ENCODE data around the gene CNPY3.

The CNPY3 gene

DNA sequence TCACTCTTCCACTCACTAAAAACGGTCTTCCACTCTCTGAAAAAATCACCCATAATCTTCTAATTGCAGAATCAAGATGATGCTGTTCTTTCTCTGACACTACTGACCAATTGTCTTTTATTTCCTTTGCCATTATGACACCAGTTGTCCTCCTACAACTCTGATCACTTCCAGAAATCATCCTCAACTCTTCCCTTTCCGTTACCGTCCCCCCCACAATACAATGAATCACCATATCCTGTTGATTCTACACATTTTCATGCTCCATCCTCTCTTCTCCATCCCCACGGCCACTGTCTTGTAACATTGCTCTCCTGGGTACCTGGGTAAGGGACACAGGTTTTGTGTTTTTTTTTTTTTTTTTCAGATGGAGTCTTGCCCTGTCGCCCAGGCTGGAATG lies 52.6 kb downstream of the CNPY3 start:
- Histone ChIP-seq H3K27ac (ENCODE audit: low read length, poor library complexity, severe bottlenecking) (no peak overlapping the region), H3K36me3 (ENCODE audit: control insufficient read depth in 1 of 2, insufficient read depth in 2 of 2, low read depth in 1 of 2, low read length in 2 of 2) (peaks cover 0 to 2% of the 10 kb centered on the region in 2 experiments), H3K4ac (ENCODE audit: low read depth in 1 of 2, low read length in 2 of 2) (no peak overlapping the region), H2AK5ac (ENCODE audit: low read length, severe bottlenecking) (no peak overlapping the region), H3K18ac (ENCODE audit: low read depth in 1 of 2, low read length in 2 of 2) (no peak overlapping the region), H3K4me3 (ENCODE audit: insufficient read depth in 1 of 2, low read depth in 1 of 2, low read length in 2 of 2) (no peak overlapping the region), H3K27me3 (ENCODE audit: control insufficient read depth in 1 of 2, insufficient read depth in 1 of 2, low read length in 2 of 2) (no peaks in the 10 kb centered on the region), H4K8ac (ENCODE audit: low read length) (no peak overlapping the region), H3K4me2 (ENCODE audit: low read length, poor library complexity, severe bottlenecking) (no peak overlapping the region), H2BK15ac (ENCODE audit: low read depth, poor library complexity, severe bottlenecking) (no peak overlapping the region), H2BK120ac (ENCODE audit: low read depth, low read length) (no peak overlapping the region), H4K91ac (ENCODE audit: low read length) (no peak overlapping the region), H3K23ac (ENCODE audit: low read length in 2 of 2) (no peak overlapping the region), H3K79me1 (replicated peaks; ENCODE audit: low read length, poor library complexity, severe bottlenecking) (peaks cover 18% of the 10 kb centered on the region), H3K9ac (ENCODE audit: low read length) (no peak overlapping the region), H2AFZ (ENCODE audit: low read depth, low read length) (no peak overlapping the region), H3K9me3 (ENCODE audit: control insufficient read depth, low read length) (no peaks in the 10 kb centered on the region), H2BK5ac (ENCODE audit: low read depth, low read length, poor library complexity, severe bottlenecking) (no peak overlapping the region), H3K4me1 (ENCODE audit: control insufficient read depth, insufficient read depth, low read depth, low read length) (peaks cover 22% of the 10 kb centered on the region), H3K14ac (ENCODE audit: low read length in 2 of 2) (no peak overlapping the region), H2BK12ac (ENCODE audit: low read length in 2 of 2) (no peak overlapping the region)
- 74% methylated on average over 5 of the region's 5 CpGs for WGBS
- no peak for DNase-seq

DNA sequence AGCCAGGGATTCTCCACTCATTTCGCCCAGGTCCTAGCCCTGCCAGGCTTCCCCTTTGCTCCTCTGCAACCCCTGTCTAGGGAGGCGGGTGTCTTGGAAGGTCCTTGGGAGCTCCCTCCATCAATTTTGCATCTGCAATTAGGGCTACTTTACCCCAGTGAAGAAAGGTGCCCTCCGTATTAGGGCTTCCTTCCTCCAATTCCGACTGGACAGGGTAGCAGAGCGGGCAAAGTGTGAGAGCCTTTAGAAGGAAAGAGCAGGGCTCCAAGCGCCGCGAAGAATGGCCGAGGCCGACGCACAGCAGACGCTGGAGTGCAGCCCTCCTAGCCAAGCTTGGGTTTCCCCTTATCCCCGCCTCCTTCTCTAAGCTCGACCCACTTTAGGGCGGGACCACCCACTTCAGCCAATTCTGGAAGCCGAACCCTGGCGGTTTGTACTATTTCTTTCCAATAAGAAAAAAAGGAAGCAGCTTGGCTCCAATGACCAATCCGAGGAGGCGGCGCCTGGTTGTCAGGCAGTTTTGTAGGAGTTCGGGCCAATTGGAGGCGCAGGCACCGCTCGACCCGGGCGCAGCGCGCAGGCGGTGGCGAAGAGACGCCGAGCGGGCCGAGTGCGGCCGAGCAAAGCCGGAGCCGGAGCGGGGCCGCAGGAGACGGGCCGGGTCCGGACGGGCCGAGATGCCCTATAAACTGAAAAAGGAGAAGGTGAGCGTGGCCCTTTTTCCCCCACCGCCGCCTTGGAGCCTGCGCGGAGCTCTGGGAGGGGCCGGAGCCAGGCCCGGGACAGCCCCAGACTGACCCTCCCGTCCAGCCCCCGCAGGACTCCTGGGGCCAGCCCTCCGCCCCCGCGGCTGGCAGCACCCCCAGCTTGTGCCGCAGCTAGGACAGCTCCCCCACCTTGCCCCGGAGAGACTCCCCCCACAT lies 55.0 kb downstream of the CNPY3 start, which contains the start of gene PPP2R5D:
Gene PPP2R5D, plus strand, starts transcription at position 570 of the 923 bp plus-strand sequence. Its CDS starts 108 bp downstream, at position 678.
- peaks cover 6 to 15% of the 10 kb centered on the region in 2 experiments for H3K36me3 ChIP-seq (ENCODE audit: control insufficient read depth in 1 of 2, insufficient read depth in 2 of 2, low read depth in 1 of 2, low read length in 2 of 2)
- H3K4me1 ChIP-seq (ENCODE audit: control insufficient read depth, insufficient read depth, low read depth, low read length): peaks cover 19% of the 10 kb centered on the region
- H3K23ac ChIP-seq (ENCODE audit: low read length in 2 of 2): no peak within 1 kb of the TSS
- peak within 1 kb of the TSS; percentile 71 to 88 for H3K4me3 ChIP-seq (ENCODE audit: insufficient read depth in 1 of 2, low read depth in 1 of 2, low read length in 2 of 2)
- H3K9me3 ChIP-seq (ENCODE audit: control insufficient read depth, low read length): no peaks in the 10 kb centered on the region
- peak within 1 kb of the TSS; percentile 64 for H2BK120ac ChIP-seq (ENCODE audit: low read depth, low read length)
- peaks cover 36% of the 10 kb centered on the region for H3K79me1 ChIP-seq (replicated peaks; ENCODE audit: low read length, poor library complexity, severe bottlenecking)
- H4K91ac ChIP-seq (ENCODE audit: low read length): peak within 1 kb of the TSS; percentile 3
- peak within 1 kb of the TSS; percentile 72 for H3K4me2 ChIP-seq (ENCODE audit: low read length, poor library complexity, severe bottlenecking)
- peak within 1 kb of the TSS; percentile 80 for H3K27ac ChIP-seq (ENCODE audit: low read length, poor library complexity, severe bottlenecking)
- H3K14ac ChIP-seq (ENCODE audit: low read length in 2 of 2): peak within 1 kb of the TSS in 1 of 2 experiments; percentile 4
- H2BK5ac ChIP-seq (ENCODE audit: low read depth, low read length, poor library complexity, severe bottlenecking): peak within 1 kb of the TSS; percentile 39
- peak within 1 kb of the TSS; percentile 77 for H2BK15ac ChIP-seq (ENCODE audit: low read depth, poor library complexity, severe bottlenecking)
- peak within 1 kb of the TSS; percentile 88 for H3K9ac ChIP-seq (ENCODE audit: low read length)
- H2AFZ ChIP-seq (ENCODE audit: low read depth, low read length): peak within 1 kb of the TSS; percentile 54
- peak within 1 kb of the TSS in 1 of 2 experiments; percentile 73 for H2BK12ac ChIP-seq (ENCODE audit: low read length in 2 of 2)
- peak; percentile 100 for DNase-seq
- peak within 1 kb of the TSS; percentile 68 to 90 for H3K18ac ChIP-seq (ENCODE audit: low read depth in 1 of 2, low read length in 2 of 2)
- H3K27me3 ChIP-seq (ENCODE audit: control insufficient read depth in 1 of 2, insufficient read depth in 1 of 2, low read length in 2 of 2): no peaks in the 10 kb centered on the region
- H2AK5ac ChIP-seq (ENCODE audit: low read length, severe bottlenecking): no peak within 1 kb of the TSS
- peak within 1 kb of the TSS in 1 of 2 experiments; percentile 49 for H3K4ac ChIP-seq (ENCODE audit: low read depth in 1 of 2, low read length in 2 of 2)
- H4K8ac ChIP-seq (ENCODE audit: low read length): peak within 1 kb of the TSS; percentile 83
- WGBS: 2% methylated on average over 49 of the region's 59 CpGs

DNA sequence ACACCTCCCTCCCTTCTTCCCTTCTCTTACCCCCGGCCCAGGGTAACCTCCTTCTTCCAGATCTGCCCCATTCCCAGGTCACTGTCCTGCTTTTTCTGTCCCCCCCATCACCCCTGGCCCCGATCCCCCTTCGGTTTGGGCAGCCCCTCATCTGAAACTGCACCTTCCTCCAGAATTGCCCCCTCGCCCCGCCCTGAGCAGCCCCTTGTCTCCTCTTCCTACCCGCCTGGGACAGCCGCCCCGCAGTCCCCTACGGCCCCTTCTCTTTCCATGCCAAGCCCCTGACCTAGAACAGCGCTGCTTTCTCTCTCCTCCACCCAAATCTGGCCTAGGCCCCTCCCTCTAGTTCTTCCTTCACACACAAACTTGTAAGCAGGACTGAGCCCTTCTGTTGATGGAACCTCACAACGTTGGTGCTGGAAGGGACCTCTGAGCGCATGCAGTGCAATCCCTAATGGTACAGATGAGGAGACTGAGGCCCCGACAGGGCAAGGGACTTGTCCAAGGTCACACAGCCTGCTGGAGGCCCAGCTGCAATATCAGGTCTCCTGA lies 55.7 kb downstream of the CNPY3 start:
- peak; percentile 37 for DNase-seq
- Histone ChIP-seq H4K91ac (ENCODE audit: low read length) (no peak overlapping the region), H3K36me3 (ENCODE audit: control insufficient read depth in 1 of 2, insufficient read depth in 2 of 2, low read depth in 1 of 2, low read length in 2 of 2) (peaks cover 13 to 22% of the 10 kb centered on the region in 2 experiments), H2BK5ac (ENCODE audit: low read depth, low read length, poor library complexity, severe bottlenecking) (no peak overlapping the region), H2AK5ac (ENCODE audit: low read length, severe bottlenecking) (no peak overlapping the region), H3K27ac (ENCODE audit: low read length, poor library complexity, severe bottlenecking) (no peak overlapping the region), H3K23ac (ENCODE audit: low read length in 2 of 2) (no peak overlapping the region), H3K4me1 (ENCODE audit: control insufficient read depth, insufficient read depth, low read depth, low read length) (peaks cover 16% of the 10 kb centered on the region), H2BK12ac (ENCODE audit: low read length in 2 of 2) (peak overlapping the region in 1 of 2 experiments; percentile 23), H3K79me1 (replicated peaks; ENCODE audit: low read length, poor library complexity, severe bottlenecking) (peaks cover 39% of the 10 kb centered on the region), H3K9ac (ENCODE audit: low read length) (peak overlapping the region; percentile 88), H3K27me3 (ENCODE audit: control insufficient read depth in 1 of 2, insufficient read depth in 1 of 2, low read length in 2 of 2) (no peaks in the 10 kb centered on the region), H2BK120ac (ENCODE audit: low read depth, low read length) (peak overlapping the region; percentile 64), H3K4ac (ENCODE audit: low read depth in 1 of 2, low read length in 2 of 2) (peak overlapping the region in 1 of 2 experiments; percentile 22), H2BK15ac (ENCODE audit: low read depth, poor library complexity, severe bottlenecking) (no peak overlapping the region), H2AFZ (ENCODE audit: low read depth, low read length) (no peak overlapping the region), H4K8ac (ENCODE audit: low read length) (no peak overlapping the region), H3K14ac (ENCODE audit: low read length in 2 of 2) (peak overlapping the region in 1 of 2 experiments; percentile 4), H3K9me3 (ENCODE audit: control insufficient read depth, low read length) (no peaks in the 10 kb centered on the region), H3K4me2 (ENCODE audit: low read length, poor library complexity, severe bottlenecking) (peak overlapping the region; percentile 68), H3K18ac (ENCODE audit: low read depth in 1 of 2, low read length in 2 of 2) (peak overlapping the region; percentile 64 to 68), H3K4me3 (ENCODE audit: insufficient read depth in 1 of 2, low read depth in 1 of 2, low read length in 2 of 2) (peak overlapping the region; percentile 71 to 88)
- WGBS: 15% methylated on average over 13 of the region's 13 CpGs
